ENCODE measurements around the gene HPSE.

Gene HPSE

GRCh38 chr4:83315341-83315870 is 19.2 kb downstream of the HPSE start:
- Histone ChIP-seq H3K36me3 (no peaks in the 10 kb centered on the region), H3K4me3 (ENCODE audit: low read depth in 1 of 2, low read length in 1 of 2) (no peak overlapping the region), H3K9me3 (no peaks in the 10 kb centered on the region), H3K27me3 (no peaks in the 10 kb centered on the region), H3K27ac (peak overlapping the region; percentile 90), H3K4me1 (ENCODE audit: control insufficient read depth in 1 of 2, insufficient read depth in 1 of 2, low read depth in 1 of 2, low read length in 1 of 2) (peaks cover 39 to 53% of the 10 kb centered on the region in 2 experiments)
- no peak for TF ChIP-seq CTCF (IDR thresholded peaks at IDR 0.05)

DNA sequence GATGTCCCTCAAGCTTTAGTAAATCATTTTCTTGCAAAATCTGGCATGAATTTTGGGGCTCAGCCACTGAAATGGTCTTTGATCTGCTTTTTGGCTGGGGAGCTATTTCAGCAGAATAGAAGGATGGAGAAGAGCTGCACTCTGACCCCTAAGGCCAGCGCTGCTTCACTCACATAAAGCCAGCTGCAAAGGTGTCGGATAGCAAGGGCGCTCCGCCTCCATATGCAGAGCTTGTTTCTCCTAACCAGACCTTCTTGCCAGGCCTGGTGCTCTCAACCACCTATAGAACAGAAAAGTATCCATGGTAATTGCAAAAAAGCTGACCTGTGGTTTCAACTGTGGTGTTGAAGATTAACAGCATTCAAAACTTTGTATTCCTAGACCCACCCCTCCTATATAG is 26.0 kb downstream of the HPSE start:
- Histone ChIP-seq H3K4me3 (ENCODE audit: low read depth in 1 of 2, low read length in 1 of 2) (no peak overlapping the region), H3K27me3 (no peaks in the 10 kb centered on the region), H3K27ac (no peak overlapping the region), H3K9me3 (no peaks in the 10 kb centered on the region), H3K36me3 (no peaks in the 10 kb centered on the region), H3K4me1 (ENCODE audit: control insufficient read depth in 1 of 2, insufficient read depth in 1 of 2, low read depth in 1 of 2, low read length in 1 of 2) (no peaks in the 10 kb centered on the region)
- no peak for TF ChIP-seq CTCF (IDR thresholded peaks at IDR 0.05)

- no peaks in the 10 kb centered on the region for H3K4me1 ChIP-seq (ENCODE audit: control insufficient read depth in 1 of 2, insufficient read depth in 1 of 2, low read depth in 1 of 2, low read length in 1 of 2)
- no peak overlapping the region for H3K4me3 ChIP-seq (ENCODE audit: low read depth in 1 of 2, low read length in 1 of 2)
- H3K27ac ChIP-seq = no peak overlapping the region
- no peak for TF ChIP-seq CTCF (IDR thresholded peaks at IDR 0.05)
- no peaks in the 10 kb centered on the region for H3K27me3 ChIP-seq
- H3K36me3 ChIP-seq = no peaks in the 10 kb centered on the region
- H3K9me3 ChIP-seq = no peaks in the 10 kb centered on the region
Observed at GRCh38 chr4:83307920-83308319, 26.7 kb downstream of the HPSE start.

- Histone ChIP-seq H3K4me1 (ENCODE audit: control insufficient read depth in 1 of 2, insufficient read depth in 1 of 2, low read depth in 1 of 2, low read length in 1 of 2) (peaks cover 8 to 10% of the 10 kb centered on the region in 2 experiments), H3K27ac (no peak overlapping the region), H3K36me3 (no peaks in the 10 kb centered on the region), H3K9me3 (no peaks in the 10 kb centered on the region), H3K4me3 (ENCODE audit: low read depth in 1 of 2, low read length in 1 of 2) (no peak overlapping the region), H3K27me3 (no peaks in the 10 kb centered on the region)
- TF ChIP-seq CTCF (IDR thresholded peaks at IDR 0.05) = no peak
Observed at GRCh38 chr4:83305187-83305586, 29.5 kb downstream of the HPSE start.

- TF ChIP-seq CTCF (IDR thresholded peaks at IDR 0.05) = no peak
- H3K27ac ChIP-seq = no peak overlapping the region
- H3K9me3 ChIP-seq = no peaks in the 10 kb centered on the region
- H3K4me1 ChIP-seq (ENCODE audit: control insufficient read depth in 1 of 2, insufficient read depth in 1 of 2, low read depth in 1 of 2, low read length in 1 of 2) = peaks cover 8 to 10% of the 10 kb centered on the region in 2 experiments
- H3K36me3 ChIP-seq = no peaks in the 10 kb centered on the region
- H3K27me3 ChIP-seq = no peaks in the 10 kb centered on the region
- H3K4me3 ChIP-seq (ENCODE audit: low read depth in 1 of 2, low read length in 1 of 2) = no peak overlapping the region
Observed at GRCh38 chr4:83297548-83298260, 36.9 kb downstream of the HPSE start.
